Testis (tissue), 3 donors: ENCODE measurements around the gene CACTIN. TPM values are rescaled to one million over a fixed set of nuclear protein-coding genes. Genes with fewer than 3 reads are reported as not detected.

ENCODE experiments used
- DNase-seq: peaks from one replicate; pipeline ENCODE4 v3.0.0-alpha.2; 2019
- H3K27ac ChIP-seq, 2 donors: fragments of 200-600 bp; sonication (generic); one replicate each; pipeline ENCODE4 v1.5.1; 2019
- H3K27me3 ChIP-seq: fragments of 200-600 bp; sonication (generic); one replicate; pipeline ENCODE4 v1.5.1; 2019
- H3K36me3 ChIP-seq: fragments of 200-600 bp; sonication (generic); one replicate; pipeline ENCODE4 v1.5.1; 2017; ENCODE audit warnings: low read depth; ENCODE audit errors: missing control alignments
- H3K4me1 ChIP-seq: fragments of 200-600 bp; sonication (generic); one replicate; pipeline ENCODE4 v1.5.1; 2019
- H3K4me3 ChIP-seq, 2 donors: fragments of 200-600 bp; sonication (generic); one replicate each; pipeline ENCODE4 v1.5.1; 2017 to 2019
- H3K9me3 ChIP-seq: fragments of 200-600 bp; sonication (generic); one replicate; pipeline ENCODE4 v1.5.1; 2017
- POLR2A ChIP-seq: fragments of 450-650 bp; IDR thresholded peaks from one replicate; pipeline ENCODE4 v1.6.1; 2017; ENCODE audit warnings: antibody characterized with exemption, mild to moderate bottlenecking, moderate library complexity
- WGBS, 2 donors: methylation state at CpG; one replicate each; pipeline ENCODE4 v1.1.5; 2018; 5-methylcytosine and 5-hydroxymethylcytosine counted together
- intact Hi-C: fragments of 100-400 bp; cut with DNase I; formaldehyde crosslinking; loops from one replicate; pipeline ENCODE4 v1.15.1; 2023; ENCODE audit warnings: low total_unique reads
- polyA plus RNA-seq: library from polyadenylated mRNA; stranded (reverse); fragments of 350-450 nt; fragmentation: Illumina TruSeq; extraction: RNeasy Lipid Tissue Mini Kit (QIAGEN cat#74804); gene quantifications from one replicate; pipeline ENCODE4 v1.2.3, GENCODE V29; 2014; ENCODE audit warnings: low read depth, low replicate concordance; ENCODE audit not compliant: insufficient read depth
- total RNA-seq, 2 donors: library from RNA; depleted of rRNA; stranded (reverse); fragments of >200 nt; gene quantifications; one replicate each; pipeline ENCODE4 v1.2.3, GENCODE V29; 2016
- TF ChIP-seq, protein P1 (sequence below), 3 experiments: fragments of 450-650 bp in 2 of 3; fragments of 200-600 bp in 1 of 3; sonication (generic) in 1 of 3; IDR thresholded peaks; one replicate each; pipeline ENCODE4 v1.5.1; 2016 to 2019; ENCODE audit warnings: antibody characterized with exemption in 3 of 3, mild to moderate bottlenecking in 2 of 3, moderate library complexity in 1 of 3

CACTIN gene
- total and polyA plus RNA-seq, 3 donors from 2014 or later: 26.9 to 57.5 (median 52.8) TPM

GRCh38 chr19:3577723-3578344 is 48.8 kb downstream of the CACTIN start:
- peak overlapping the region in 1 of 2 donors; percentile 38 for H3K4me3 ChIP-seq
- H3K36me3 ChIP-seq: no peaks in the 10 kb centered on the region
- H3K27me3 ChIP-seq: no peaks in the 10 kb centered on the region
- 72 to 86% methylated on average over 51 to 60 of the region's 60 CpGs for WGBS, 2 donors
- H3K27ac ChIP-seq: no peak overlapping the region
- no peak for TF ChIP-seq POLR2A
- TF ChIP-seq, protein P1, sequence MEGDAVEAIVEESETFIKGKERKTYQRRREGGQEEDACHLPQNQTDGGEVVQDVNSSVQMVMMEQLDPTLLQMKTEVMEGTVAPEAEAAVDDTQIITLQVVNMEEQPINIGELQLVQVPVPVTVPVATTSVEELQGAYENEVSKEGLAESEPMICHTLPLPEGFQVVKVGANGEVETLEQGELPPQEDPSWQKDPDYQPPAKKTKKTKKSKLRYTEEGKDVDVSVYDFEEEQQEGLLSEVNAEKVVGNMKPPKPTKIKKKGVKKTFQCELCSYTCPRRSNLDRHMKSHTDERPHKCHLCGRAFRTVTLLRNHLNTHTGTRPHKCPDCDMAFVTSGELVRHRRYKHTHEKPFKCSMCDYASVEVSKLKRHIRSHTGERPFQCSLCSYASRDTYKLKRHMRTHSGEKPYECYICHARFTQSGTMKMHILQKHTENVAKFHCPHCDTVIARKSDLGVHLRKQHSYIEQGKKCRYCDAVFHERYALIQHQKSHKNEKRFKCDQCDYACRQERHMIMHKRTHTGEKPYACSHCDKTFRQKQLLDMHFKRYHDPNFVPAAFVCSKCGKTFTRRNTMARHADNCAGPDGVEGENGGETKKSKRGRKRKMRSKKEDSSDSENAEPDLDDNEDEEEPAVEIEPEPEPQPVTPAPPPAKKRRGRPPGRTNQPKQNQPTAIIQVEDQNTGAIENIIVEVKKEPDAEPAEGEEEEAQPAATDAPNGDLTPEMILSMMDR (IDR thresholded peaks at IDR 0.05): no peak
- no peak for DNase-seq
- intact Hi-C loops: no loop called here
- H3K4me1 ChIP-seq: peaks cover 5% of the 10 kb centered on the region
- H3K9me3 ChIP-seq: no peaks in the 10 kb centered on the region

GRCh38 chr19:3576696-3577443 is 49.7 kb downstream of the CACTIN start:
- Histone ChIP-seq H3K4me3 (peak overlapping the region; percentile 4 to 38), H3K4me1 (peaks cover 8% of the 10 kb centered on the region), H3K27ac (no peak overlapping the region), H3K9me3 (no peaks in the 10 kb centered on the region), H3K27me3 (no peaks in the 10 kb centered on the region), H3K36me3 (no peaks in the 10 kb centered on the region)
- DNase-seq: no peak
- WGBS, 2 donors: 69 to 72% methylated on average over 44 to 63 of the region's 78 CpGs
- intact Hi-C loops: no loop called here
- TF ChIP-seq, protein P1 (IDR thresholded peaks at IDR 0.05): no peak
- TF ChIP-seq POLR2A: no peak

DNA sequence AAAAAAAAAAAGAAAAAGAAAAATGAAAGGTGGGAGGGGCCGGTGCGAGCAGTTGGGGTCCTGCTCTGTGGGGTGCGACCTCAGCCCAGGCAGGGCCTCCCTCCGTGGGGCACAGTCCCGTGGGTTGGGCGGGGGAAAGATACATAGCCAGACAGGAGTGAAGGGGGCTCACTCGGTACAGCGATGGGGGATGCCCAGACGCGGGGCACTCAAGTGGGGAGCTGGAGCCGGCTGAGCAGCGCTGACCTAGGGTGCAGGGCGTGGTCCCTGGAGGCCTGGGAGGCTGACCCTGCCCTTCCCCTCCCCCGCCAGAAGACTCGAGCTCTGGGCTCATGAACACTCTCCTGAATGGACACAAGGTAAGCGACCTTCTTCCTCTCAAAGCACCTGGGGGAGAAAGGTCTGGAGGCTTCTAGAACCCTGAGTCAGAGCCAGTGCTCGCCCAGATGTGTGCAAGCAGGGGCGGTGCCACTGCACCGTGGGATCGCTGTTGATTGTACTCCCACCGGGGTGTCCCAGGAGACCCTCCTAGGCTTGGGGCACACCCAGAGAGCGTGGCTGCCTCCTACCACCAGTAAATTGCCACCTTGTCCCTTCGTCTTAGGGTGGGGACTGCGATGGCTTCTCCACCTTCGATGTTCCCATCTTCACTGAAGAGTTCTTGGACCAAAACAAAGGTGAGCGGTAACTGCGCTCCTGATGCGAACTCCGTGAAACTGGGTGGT is 50.5 kb downstream of the CACTIN start:
- WGBS, 2 donors: 54 to 75% methylated on average over 18 to 29 of the region's 29 CpGs
- intact Hi-C loops: no loop called here
- Histone ChIP-seq H3K4me1 (peaks cover 9% of the 10 kb centered on the region), H3K4me3 (peak overlapping the region in 1 of 2 donors; percentile 38), H3K36me3 (no peaks in the 10 kb centered on the region), H3K27me3 (no peaks in the 10 kb centered on the region), H3K27ac (no peak overlapping the region), H3K9me3 (no peaks in the 10 kb centered on the region)
- DNase-seq: no peak
- TF ChIP-seq, protein P1 (IDR thresholded peaks at IDR 0.05): no peak
- no peak for TF ChIP-seq POLR2A

DNA sequence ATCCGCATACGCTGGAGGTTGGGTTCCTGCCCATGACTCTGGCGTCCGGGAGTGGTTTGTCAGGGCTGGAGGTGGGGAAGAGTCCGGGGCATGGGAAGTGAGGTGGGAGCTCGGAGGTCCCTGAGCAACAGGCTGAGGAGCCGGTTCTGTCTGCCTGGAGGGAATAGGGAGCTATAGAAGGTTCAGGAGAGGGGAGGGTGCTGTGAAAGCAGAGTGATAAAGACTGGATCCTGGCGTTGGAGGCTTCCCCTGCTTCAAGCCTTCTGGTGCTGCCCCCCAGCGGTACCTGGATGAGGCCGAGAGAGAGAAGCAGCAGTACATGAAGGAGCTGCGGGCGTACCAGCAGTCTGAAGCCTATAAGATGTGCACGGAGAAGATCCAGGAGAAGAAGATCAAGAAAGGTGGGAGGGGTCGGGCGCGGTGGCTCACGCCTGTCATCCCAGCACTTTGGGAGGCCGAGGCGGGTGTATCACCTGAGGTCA is 51.3 kb downstream of the CACTIN start:
- WGBS, 2 donors: 54 to 72% methylated on average over 19 of the region's 19 CpGs
- DNase-seq: peak; percentile 49
- Histone ChIP-seq H3K9me3 (no peaks in the 10 kb centered on the region), H3K36me3 (no peaks in the 10 kb centered on the region), H3K4me1 (peaks cover 9% of the 10 kb centered on the region), H3K27ac (no peak overlapping the region), H3K4me3 (no peak overlapping the region), H3K27me3 (no peaks in the 10 kb centered on the region)
- TF ChIP-seq, protein P1 (IDR thresholded peaks at IDR 0.05): no peak
- intact Hi-C loops: no loop called here
